Measurements from ENCODE around the gene ENOX2. TPM values are rescaled to one million over a fixed set of nuclear protein-coding genes. Genes with fewer than 3 reads are reported as not detected.
"Not testable (repeated sequence)": the region's sequence is repeated elsewhere in the genome, so short reads cannot be mapped to it uniquely, and the experiment has no call there.

The ENOX2 gene, protein sequence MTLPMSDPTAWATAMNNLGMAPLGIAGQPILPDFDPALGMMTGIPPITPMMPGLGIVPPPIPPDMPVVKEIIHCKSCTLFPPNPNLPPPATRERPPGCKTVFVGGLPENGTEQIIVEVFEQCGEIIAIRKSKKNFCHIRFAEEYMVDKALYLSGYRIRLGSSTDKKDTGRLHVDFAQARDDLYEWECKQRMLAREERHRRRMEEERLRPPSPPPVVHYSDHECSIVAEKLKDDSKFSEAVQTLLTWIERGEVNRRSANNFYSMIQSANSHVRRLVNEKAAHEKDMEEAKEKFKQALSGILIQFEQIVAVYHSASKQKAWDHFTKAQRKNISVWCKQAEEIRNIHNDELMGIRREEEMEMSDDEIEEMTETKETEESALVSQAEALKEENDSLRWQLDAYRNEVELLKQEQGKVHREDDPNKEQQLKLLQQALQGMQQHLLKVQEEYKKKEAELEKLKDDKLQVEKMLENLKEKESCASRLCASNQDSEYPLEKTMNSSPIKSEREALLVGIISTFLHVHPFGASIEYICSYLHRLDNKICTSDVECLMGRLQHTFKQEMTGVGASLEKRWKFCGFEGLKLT
- total RNA-seq, result 11.6 TPM
- polyA plus RNA-seq (ENCODE audit: insufficient read depth in 1 of 8, insufficient read length in 8 of 8, low replicate concordance in 1 of 8), result 10 to 100 TPM in 7 of 8 donors, 1 to 10 TPM in 1; 6.5 to 20.8 (median 16.7) TPM
- long read RNA-seq, donor 1, result 0 reads
- long read RNA-seq, donor 2, result 0 reads
- long read RNA-seq, donor 3, full-length matches to known transcripts, result 3 of 3 reads
- long read RNA-seq, donor 3, partial matches to known transcripts, result 0 of 3 reads
- long read RNA-seq, donor 3, other reads (novel, unspliced or antisense), result 0 of 3 reads
- long read RNA-seq, donor 4, full-length matches to known transcripts, result 1 of 1 reads
- long read RNA-seq, donor 4, partial matches to known transcripts, result 0 of 1 reads
- long read RNA-seq, donor 4, other reads (novel, unspliced or antisense), result 0 of 1 reads
- long read RNA-seq, donor 5, partial matches to known transcripts, result 23 of 24 reads
- long read RNA-seq, donor 5, other reads (novel, unspliced or antisense), result 0 of 24 reads
- long read RNA-seq, donor 6, full-length matches to known transcripts, result 2 of 2 reads
- long read RNA-seq, donor 6, partial matches to known transcripts, result 0 of 2 reads
- long read RNA-seq, donor 6, other reads (novel, unspliced or antisense), result 0 of 2 reads
- long read RNA-seq, donor 7, result 0 reads
- long read RNA-seq, donor 8, result 0 reads
- long read RNA-seq, donor 9, full-length matches to known transcripts, result 1 of 1 reads
- long read RNA-seq, donor 9, partial matches to known transcripts, result 0 of 1 reads
- long read RNA-seq, donor 9, other reads (novel, unspliced or antisense), result 0 of 1 reads
- long read RNA-seq, donor 10, full-length matches to known transcripts, result 1 of 1 reads
- long read RNA-seq, donor 10, partial matches to known transcripts, result 0 of 1 reads
- long read RNA-seq, donor 10, other reads (novel, unspliced or antisense), result 0 of 1 reads
- long read RNA-seq, donor 11, full-length matches to known transcripts, result 3 of 3 reads
- long read RNA-seq, donor 11, partial matches to known transcripts, result 0 of 3 reads
- long read RNA-seq, donor 11, other reads (novel, unspliced or antisense), result 0 of 3 reads

DNA sequence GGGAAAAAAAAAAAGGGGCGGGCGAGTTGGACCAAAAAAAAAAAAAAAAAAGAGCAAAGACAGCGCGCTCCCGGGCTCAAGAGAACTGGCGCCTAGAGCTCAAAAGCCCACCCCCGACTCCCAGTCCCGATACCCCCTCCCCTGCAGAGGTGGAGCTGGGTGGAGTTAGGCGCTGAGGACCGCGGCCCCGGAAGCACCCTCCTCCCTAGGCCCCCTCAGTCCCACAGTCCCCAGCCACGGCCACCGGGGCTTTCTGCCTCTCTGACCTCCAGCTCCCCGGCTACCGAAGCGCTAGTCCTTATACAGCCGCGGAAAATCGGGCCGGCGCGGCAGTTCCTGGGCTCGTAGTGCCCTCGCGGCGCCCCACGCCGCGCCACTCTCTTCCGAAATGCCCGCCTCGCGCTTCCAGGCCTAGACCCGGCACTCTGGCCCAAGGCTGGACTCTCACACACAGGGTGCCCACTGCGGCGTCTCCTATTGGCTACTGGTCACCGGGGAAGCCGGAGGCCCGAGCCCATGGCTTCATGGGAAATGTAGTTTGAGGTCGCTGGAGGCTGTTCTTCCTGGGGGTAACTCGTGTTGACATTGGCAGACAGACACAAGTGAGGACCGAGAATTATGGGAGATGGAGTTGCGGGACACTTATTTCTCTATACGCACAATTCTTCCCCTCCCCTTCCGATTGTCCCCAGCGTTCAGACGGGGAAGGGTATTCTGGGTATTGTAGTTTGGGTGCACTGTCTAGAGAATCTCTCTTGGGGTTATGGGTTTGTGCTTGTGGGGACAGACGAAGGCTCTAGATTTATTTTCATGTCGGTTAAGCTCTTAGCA, at the start of gene ENOX2:
Gene ENOX2 (minus strand): TSS at position 427 of the 831 bp plus-strand sequence. CDS start 199,993 bp downstream, outside the sequence.
- Histone ChIP-seq H3K27ac (ENCODE audit: low read length) (peak within 1 kb of the TSS; percentile 90), H3K4me1 (ENCODE audit: control insufficient read depth, insufficient read depth, low read length) (peaks cover 3% of the 10 kb centered on the region), H3K9me3 (replicated peaks; ENCODE audit: control insufficient read depth, low read depth, low read length) (no peaks in the 10 kb centered on the region), H3K4me3 (ENCODE audit: low read length) (peak within 1 kb of the TSS; percentile 67), H3K36me3 (ENCODE audit: control insufficient read depth, insufficient read depth, low read length) (no peaks in the 10 kb centered on the region), H3K27me3 (ENCODE audit: control insufficient read depth, insufficient read depth, low read length) (peaks cover 10% of the 10 kb centered on the region)
- DNase-seq, result peak; percentile 99
- 40% methylated on average over 25 of the region's 50 CpGs for WGBS (ENCODE audit: insufficient coverage)

DNA sequence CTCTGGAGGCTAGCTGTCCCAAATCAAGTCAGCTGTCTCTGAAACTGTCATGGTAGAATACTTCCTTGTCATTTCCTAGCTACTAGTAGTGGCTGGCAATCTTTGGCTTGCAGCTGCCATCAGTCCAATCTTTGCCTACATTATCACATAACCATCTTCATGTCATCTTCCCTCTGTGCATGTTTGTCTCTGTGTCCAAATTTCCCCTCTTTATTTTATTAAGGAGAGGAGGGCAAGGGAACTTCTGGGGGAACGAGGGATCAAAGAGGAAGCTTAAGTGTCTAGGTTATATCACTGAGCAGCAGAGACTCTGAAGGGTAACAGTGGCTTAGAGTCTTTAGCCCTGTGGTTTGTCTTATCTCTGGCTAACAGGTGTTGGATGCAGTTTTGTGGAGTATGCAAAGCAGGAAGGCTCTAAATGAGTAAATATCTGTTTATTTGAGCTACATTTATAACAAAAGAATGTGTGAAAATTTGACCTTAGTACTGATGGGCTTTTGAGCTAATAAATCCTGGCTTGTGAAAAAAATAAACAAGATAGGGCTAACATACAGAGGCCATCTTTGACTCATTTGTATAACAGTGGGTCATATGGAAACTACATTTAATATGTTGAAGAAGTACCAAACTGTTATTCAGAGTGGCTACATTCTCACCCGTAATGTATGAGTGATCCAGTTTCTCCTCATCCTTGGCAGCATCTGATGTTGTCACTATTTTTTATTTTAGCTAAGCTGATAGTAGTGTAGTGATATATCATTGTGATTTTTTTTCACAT, 49.4 kb upstream of the ENOX2 start:
- peaks cover 10% of the 10 kb centered on the region for H3K27me3 ChIP-seq (ENCODE audit: control insufficient read depth, insufficient read depth, low read length)

DNA sequence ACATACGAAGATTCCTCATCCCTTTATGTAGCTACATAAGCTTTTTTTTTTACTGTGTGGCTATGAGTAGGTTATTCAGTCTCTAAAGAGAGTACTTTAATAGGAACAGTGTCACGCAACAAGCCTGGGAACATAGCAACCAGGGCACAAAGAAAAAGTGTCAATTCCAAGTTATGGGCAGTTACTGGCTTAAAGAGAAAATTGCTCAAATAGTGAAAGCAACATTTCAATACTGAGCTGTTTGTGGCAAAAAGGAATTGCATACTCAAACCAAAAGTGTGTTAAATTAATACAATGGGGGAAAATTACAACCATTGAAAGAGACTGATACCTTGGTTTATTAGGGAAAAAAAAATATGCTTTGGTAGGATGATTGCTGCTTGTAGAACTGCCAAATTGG, 41.2 kb upstream of the ENOX2 start:
- Histone ChIP-seq H3K27ac (ENCODE audit: low read length) (no peak overlapping the region), H3K4me3 (ENCODE audit: low read length) (no peak overlapping the region), H3K36me3 (ENCODE audit: control insufficient read depth, insufficient read depth, low read length) (no peaks in the 10 kb centered on the region), H3K9me3 (replicated peaks; ENCODE audit: control insufficient read depth, low read depth, low read length) (peaks cover 2% of the 10 kb centered on the region), H3K27me3 (ENCODE audit: control insufficient read depth, insufficient read depth, low read length) (peaks cover 14% of the 10 kb centered on the region), H3K4me1 (ENCODE audit: control insufficient read depth, insufficient read depth, low read length) (no peaks in the 10 kb centered on the region)
- 60% methylated on average over 1 of the region's 2 CpGs for WGBS (ENCODE audit: insufficient coverage)
- DNase-seq, result no peak

More for the DNA sequence above, 49.4 kb upstream of the ENOX2 start:
- DNase-seq, result no peak
- H3K36me3 ChIP-seq (ENCODE audit: control insufficient read depth, insufficient read depth, low read length), result no peaks in the 10 kb centered on the region
- no peak overlapping the region for H3K27ac ChIP-seq (ENCODE audit: low read length)
- H3K4me3 ChIP-seq (ENCODE audit: low read length), result no peak overlapping the region
- no peaks in the 10 kb centered on the region for H3K4me1 ChIP-seq (ENCODE audit: control insufficient read depth, insufficient read depth, low read length)
- peaks cover 2% of the 10 kb centered on the region for H3K9me3 ChIP-seq (replicated peaks; ENCODE audit: control insufficient read depth, low read depth, low read length)
- no CpG with 5 or more reads among the region's 2 CpGs for WGBS (ENCODE audit: insufficient coverage)

DNA sequence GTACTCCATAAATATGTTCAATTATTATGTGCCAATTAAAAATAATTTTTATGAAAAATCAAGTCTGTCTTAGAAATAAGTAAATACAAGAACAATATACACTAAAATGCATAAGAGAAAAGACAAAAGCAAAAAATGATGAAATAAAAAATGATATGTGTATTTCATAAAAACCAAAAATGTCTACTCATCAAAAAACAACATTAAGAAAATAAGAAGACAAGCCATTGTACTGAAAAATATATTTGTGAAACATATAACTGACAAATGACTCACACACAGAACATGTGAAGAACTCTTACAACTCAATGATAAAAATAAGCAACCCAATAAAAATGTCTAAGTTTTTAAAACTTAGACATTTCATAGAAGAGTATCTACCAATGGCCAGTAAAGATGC, 34.1 kb upstream of the ENOX2 start:
- Histone ChIP-seq H3K4me1 (ENCODE audit: control insufficient read depth, insufficient read depth, low read length) (no peaks in the 10 kb centered on the region), H3K4me3 (ENCODE audit: low read length) (no peak overlapping the region), H3K27ac (ENCODE audit: low read length) (no peak overlapping the region), H3K36me3 (ENCODE audit: control insufficient read depth, insufficient read depth, low read length) (no peaks in the 10 kb centered on the region), H3K27me3 (ENCODE audit: control insufficient read depth, insufficient read depth, low read length) (peaks cover 5% of the 10 kb centered on the region), H3K9me3 (replicated peaks; ENCODE audit: control insufficient read depth, low read depth, low read length) (no peaks in the 10 kb centered on the region)
- DNase-seq, result no peak

DNA sequence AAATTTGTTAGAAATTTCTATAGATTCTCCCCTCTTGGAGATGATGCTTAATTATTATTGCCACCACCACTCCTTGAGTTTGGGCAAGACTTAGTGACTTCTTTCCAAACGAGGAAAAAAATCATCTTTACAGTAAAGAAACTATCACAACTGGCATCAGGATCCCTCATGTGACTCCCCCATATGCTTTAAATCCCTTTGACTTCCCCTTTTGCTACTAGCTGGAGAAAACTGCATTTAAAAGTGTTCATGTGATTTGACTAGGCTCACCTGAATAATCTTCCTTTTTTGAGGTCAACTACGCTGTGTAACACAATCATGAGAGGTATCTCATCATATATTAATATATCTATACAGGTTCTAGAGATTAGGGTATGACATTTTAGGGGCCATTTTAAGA, 30.3 kb upstream of the ENOX2 start:
- H3K4me3 ChIP-seq (ENCODE audit: low read length), result no peak overlapping the region
- DNase-seq, result no peak
- no peaks in the 10 kb centered on the region for H3K36me3 ChIP-seq (ENCODE audit: control insufficient read depth, insufficient read depth, low read length)
- no peaks in the 10 kb centered on the region for H3K9me3 ChIP-seq (replicated peaks; ENCODE audit: control insufficient read depth, low read depth, low read length)
- no peak overlapping the region for H3K27ac ChIP-seq (ENCODE audit: low read length)
- no peaks in the 10 kb centered on the region for H3K4me1 ChIP-seq (ENCODE audit: control insufficient read depth, insufficient read depth, low read length)
- H3K27me3 ChIP-seq (ENCODE audit: control insufficient read depth, insufficient read depth, low read length), result peaks cover 5% of the 10 kb centered on the region
- whole genome bisulfite sequencing (ENCODE audit: insufficient coverage), result no CpG with 5 or more reads among the region's 2 CpGs

DNA sequence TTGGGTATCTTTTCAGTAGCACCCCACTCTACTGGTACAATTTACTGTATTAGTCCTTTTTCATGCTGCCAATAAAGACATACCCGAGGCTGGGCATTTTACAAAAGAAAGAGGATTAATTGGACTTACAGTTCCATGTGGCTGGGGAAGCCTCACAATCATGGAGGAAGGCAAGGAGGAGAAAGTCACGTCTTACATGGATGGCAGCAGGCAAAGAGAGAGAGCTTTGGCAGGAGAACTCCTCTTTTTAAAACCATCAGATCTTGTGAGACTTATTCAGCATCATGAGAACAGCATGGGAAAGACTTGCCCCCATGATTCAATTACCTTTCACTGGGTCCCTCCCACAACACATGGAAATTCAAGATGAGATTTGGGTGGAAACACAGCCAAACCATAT, 17.4 kb upstream of the ENOX2 start:
- H3K4me3 ChIP-seq (ENCODE audit: low read length); DNase-seq: not testable (repeated sequence)
- WGBS (ENCODE audit: insufficient coverage), result no CpG with 5 or more reads among the region's 2 CpGs

DNA sequence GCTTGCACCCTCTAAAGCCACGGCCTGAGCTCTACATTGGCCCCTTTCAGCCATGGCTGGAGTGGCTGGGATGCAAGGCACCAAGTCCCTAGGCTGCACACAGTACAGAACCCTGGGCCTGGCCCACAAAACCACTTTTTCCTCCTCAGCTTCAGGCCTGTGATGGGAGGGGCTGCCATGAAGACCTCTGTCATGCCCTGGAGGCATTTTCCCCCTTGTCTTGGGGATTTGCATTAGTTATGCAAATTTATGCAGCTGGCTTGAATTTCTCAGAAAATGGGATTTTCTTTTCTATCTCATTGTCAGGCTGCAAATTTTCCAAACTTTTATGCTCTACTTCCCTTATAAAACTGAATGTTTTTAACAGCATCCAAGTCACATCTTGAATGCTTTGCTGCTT, 16.7 kb upstream of the ENOX2 start:
- not testable (repeated sequence) for DNase-seq; H3K9me3 ChIP-seq (replicated peaks; ENCODE audit: control insufficient read depth, low read depth, low read length); H3K36me3 ChIP-seq (ENCODE audit: control insufficient read depth, insufficient read depth, low read length); H3K4me3 ChIP-seq (ENCODE audit: low read length); H3K27ac ChIP-seq (ENCODE audit: low read length); H3K27me3 ChIP-seq (ENCODE audit: control insufficient read depth, insufficient read depth, low read length); H3K4me1 ChIP-seq (ENCODE audit: control insufficient read depth, insufficient read depth, low read length)
- WGBS (ENCODE audit: insufficient coverage), result 33% methylated on average over 1 of the region's 1 CpG

More for the DNA sequence above, 17.4 kb upstream of the ENOX2 start:
- not testable (repeated sequence) for H3K9me3 ChIP-seq (replicated peaks; ENCODE audit: control insufficient read depth, low read depth, low read length); H3K4me1 ChIP-seq (ENCODE audit: control insufficient read depth, insufficient read depth, low read length); H3K27ac ChIP-seq (ENCODE audit: low read length); H3K36me3 ChIP-seq (ENCODE audit: control insufficient read depth, insufficient read depth, low read length); H3K27me3 ChIP-seq (ENCODE audit: control insufficient read depth, insufficient read depth, low read length)

DNA sequence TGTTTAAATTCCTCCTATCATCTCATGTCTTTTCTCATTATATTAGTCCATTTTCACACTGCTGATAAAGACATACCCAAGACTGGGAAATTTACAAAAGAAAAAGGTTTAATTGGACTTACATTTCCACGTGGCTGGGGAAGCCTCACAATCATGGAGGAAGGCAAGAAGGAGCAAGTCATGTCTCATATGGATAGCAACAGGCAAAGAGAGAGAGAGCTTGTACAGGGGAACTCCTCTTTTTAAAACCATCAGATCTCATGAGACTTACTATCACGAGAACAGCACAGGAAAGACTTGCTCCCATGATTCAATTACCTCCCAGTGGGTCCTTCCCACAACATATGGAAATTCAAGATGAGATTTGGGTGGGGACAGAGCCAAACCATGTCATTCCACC, 15.5 kb upstream of the ENOX2 start:
- WGBS (ENCODE audit: insufficient coverage), result no CpG with 5 or more reads among the region's 2 CpGs
- not testable (repeated sequence) for H3K27me3 ChIP-seq (ENCODE audit: control insufficient read depth, insufficient read depth, low read length); DNase-seq

More for the DNA sequence above, 15.5 kb upstream of the ENOX2 start:
- not testable (repeated sequence) for H3K36me3 ChIP-seq (ENCODE audit: control insufficient read depth, insufficient read depth, low read length); H3K4me3 ChIP-seq (ENCODE audit: low read length); H3K4me1 ChIP-seq (ENCODE audit: control insufficient read depth, insufficient read depth, low read length); H3K9me3 ChIP-seq (replicated peaks; ENCODE audit: control insufficient read depth, low read depth, low read length); H3K27ac ChIP-seq (ENCODE audit: low read length)

Data from muscle of leg (tissue), 16 donors.